NOMO-1 (cell line): ENCODE measurements around the gene BCL2L1.
A peak's percentile ranks its signal among the peaks of the same experiment; 100 is the strongest.

Experiments used
- DNase-seq, 2 experiments: peaks; one replicate each; lab custom pipeline; 2025; ENCODE audit not compliant: unreplicated experiment in 2 of 2; lab: John Stamatoyannopoulos, UW

The BCL2L1 gene

GRCh38 chr20:31731321-31731717 lies 8.7 kb upstream of the BCL2L1 start:
- DNase-seq: no peak

GRCh38 chr20:31723319-31724078 lies 831 bp upstream of the BCL2L1 start:
- peak; percentile 90 to 94 for DNase-seq

GRCh38 chr20:31723069-31723318 lies 326 bp upstream of the BCL2L1 start:
- no peak for DNase-seq

GRCh38 chr20:31721408-31722256 lies 1.0 kb downstream of the BCL2L1 start:
- DNase-seq: no peak

- no peak for DNase-seq
Measured at GRCh38 chr20:31720486-31721407, 1.9 kb downstream of the BCL2L1 start.

- no peak for DNase-seq
Measured at GRCh38 chr20:31719644-31720485, 2.8 kb downstream of the BCL2L1 start.

GRCh38 chr20:31718952-31719643 lies 3.6 kb downstream of the BCL2L1 start:
- DNase-seq: peak in 1 of 2 experiments; percentile 8

GRCh38 chr20:31717478-31718201 lies 5.0 kb downstream of the BCL2L1 start:
- DNase-seq: no peak

GRCh38 chr20:31716818-31717477 lies 5.7 kb downstream of the BCL2L1 start:
- DNase-seq: no peak

GRCh38 chr20:31716351-31716750 lies 6.3 kb downstream of the BCL2L1 start:
- no peak for DNase-seq

GRCh38 chr20:31715766-31716165 lies 6.9 kb downstream of the BCL2L1 start:
- no peak for DNase-seq

- no peak for DNase-seq
Measured at GRCh38 chr20:31713312-31714273, 9.1 kb downstream of the BCL2L1 start.

- no peak for DNase-seq
Measured at GRCh38 chr20:31712564-31713311, 9.9 kb downstream of the BCL2L1 start.

- DNase-seq: no peak
Measured at GRCh38 chr20:31712112-31712553, 10.5 kb downstream of the BCL2L1 start.

- no peak for DNase-seq
Measured at GRCh38 chr20:31711179-31712111, 11.2 kb downstream of the BCL2L1 start.
